ENCODE data around the gene LRRC4C.

Gene LRRC4C

DNA sequence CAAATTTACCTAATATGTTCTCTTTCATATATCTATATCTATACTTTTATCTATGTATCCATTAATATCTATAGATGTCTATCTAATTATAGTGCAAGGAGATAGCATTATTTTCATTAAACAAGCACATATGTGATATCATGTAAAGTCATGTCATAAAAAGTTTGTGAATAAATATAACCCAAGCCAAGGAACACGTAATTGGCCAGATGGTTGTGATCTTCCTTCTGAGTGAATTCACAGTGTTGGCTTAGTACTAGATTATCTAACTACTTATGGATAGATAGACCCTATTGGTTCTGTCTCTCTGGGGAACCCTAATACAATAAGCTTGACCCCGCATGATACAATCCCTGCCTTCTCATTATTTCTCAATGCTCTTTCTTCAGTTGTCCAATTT, 484.4 kb downstream of the LRRC4C start:
- Histone ChIP-seq H3K23ac (ENCODE audit: low read depth, low read length, poor library complexity) (no peak overlapping the region), H3K36me3 (replicated peaks in 1 of 2; ENCODE audit: control insufficient read depth in 2 of 2, insufficient read depth in 2 of 2, low read length in 2 of 2) (no peaks in the 10 kb centered on the region), H3K27me3 (ENCODE audit: control insufficient read depth in 3 of 3, insufficient read depth in 3 of 3, low read depth in 1 of 3, low read length in 3 of 3) (no peaks in the 10 kb centered on the region), H3K9ac (ENCODE audit: low read depth, low read length, poor library complexity) (no peak overlapping the region), H2AFZ (ENCODE audit: low read length) (no peak overlapping the region), H3K4ac (ENCODE audit: low read length) (no peak overlapping the region), H3K14ac (ENCODE audit: low read length) (no peak overlapping the region), H3K18ac (ENCODE audit: low read length) (no peak overlapping the region), H3K9me3 (replicated peaks in 1 of 2; ENCODE audit: control insufficient read depth in 2 of 2, insufficient read depth in 1 of 2, low read depth in 1 of 2, low read length in 2 of 2) (peaks cover 3 to 8% of the 10 kb centered on the region in 2 donors), H3K4me3 (ENCODE audit: low read length in 2 of 2) (no peak overlapping the region), H2BK120ac (ENCODE audit: low read depth, low read length) (no peak overlapping the region), H3K4me1 (ENCODE audit: control insufficient read depth in 2 of 2, insufficient read depth in 1 of 2, low read depth in 1 of 2, low read length in 2 of 2) (no peaks in the 10 kb centered on the region), H3K27ac (replicated peaks; ENCODE audit: low read length) (no peak overlapping the region), H4K8ac (ENCODE audit: low read depth, low read length) (no peak overlapping the region), H2AK5ac (ENCODE audit: low read depth, low read length) (no peak overlapping the region), H2BK5ac (ENCODE audit: low read length) (no peak overlapping the region), H2BK15ac (ENCODE audit: low read length) (no peak overlapping the region), H4K91ac (ENCODE audit: low read depth, low read length, poor library complexity) (no peak overlapping the region), H3K4me2 (ENCODE audit: insufficient read depth, low read length, poor library complexity, severe bottlenecking) (no peak overlapping the region), H3K79me1 (ENCODE audit: low read depth, low read length) (no peaks in the 10 kb centered on the region), H2BK12ac (ENCODE audit: low read length) (no peak overlapping the region)
- DNase-seq (ENCODE audit: low spot score), result no peak
- no CpG with 5 or more reads among the region's 2 CpGs for WGBS, 2 donors (ENCODE audit: extremely low coverage in 2 of 2, insufficient read length in 2 of 2, insufficient replicate concordance in 1 of 2)

DNA sequence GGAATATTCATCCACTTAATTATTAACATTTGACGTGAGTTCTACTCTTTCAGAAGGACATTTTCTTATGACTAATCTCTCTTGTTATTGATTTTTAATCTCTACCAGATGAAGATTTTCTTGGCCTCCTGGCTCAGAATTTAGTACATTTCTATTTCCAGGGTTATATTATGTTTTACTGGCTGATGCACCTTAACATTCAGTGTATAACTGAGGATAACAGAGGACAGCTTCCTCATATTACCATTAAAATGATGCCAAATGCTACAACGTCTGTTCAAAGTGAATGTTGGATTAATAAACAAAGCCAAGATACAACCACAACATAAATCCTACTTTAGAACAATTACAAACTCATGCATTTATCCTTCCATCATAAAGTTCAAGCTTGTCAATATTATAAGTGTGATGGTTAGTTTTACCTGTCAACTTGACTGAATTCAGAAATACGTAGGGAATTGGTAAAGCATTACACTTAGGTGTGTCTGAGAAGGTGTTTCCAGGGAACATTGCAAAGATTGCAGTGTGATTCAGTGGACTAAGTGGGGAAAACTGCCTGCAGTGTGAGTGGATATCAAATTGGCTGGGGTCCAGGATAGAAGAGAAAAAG, 485.2 kb downstream of the LRRC4C start:
- no peak for DNase-seq (ENCODE audit: low spot score)
- no peak overlapping the region for H3K23ac ChIP-seq (ENCODE audit: low read depth, low read length, poor library complexity)
- no peak overlapping the region for H3K18ac ChIP-seq (ENCODE audit: low read length)
- H4K91ac ChIP-seq (ENCODE audit: low read depth, low read length, poor library complexity), result no peak overlapping the region
- H3K4me1 ChIP-seq (ENCODE audit: control insufficient read depth in 2 of 2, insufficient read depth in 1 of 2, low read depth in 1 of 2, low read length in 2 of 2), result no peaks in the 10 kb centered on the region
- no peaks in the 10 kb centered on the region for H3K27me3 ChIP-seq (ENCODE audit: control insufficient read depth in 3 of 3, insufficient read depth in 3 of 3, low read depth in 1 of 3, low read length in 3 of 3)
- H3K4me2 ChIP-seq (ENCODE audit: insufficient read depth, low read length, poor library complexity, severe bottlenecking), result no peak overlapping the region
- H3K9me3 ChIP-seq (replicated peaks in 1 of 2; ENCODE audit: control insufficient read depth in 2 of 2, insufficient read depth in 1 of 2, low read depth in 1 of 2, low read length in 2 of 2), result peaks cover 3 to 8% of the 10 kb centered on the region in 2 donors
- H2BK5ac ChIP-seq (ENCODE audit: low read length), result no peak overlapping the region
- no peak overlapping the region for H2AK5ac ChIP-seq (ENCODE audit: low read depth, low read length)
- no peak overlapping the region for H2BK12ac ChIP-seq (ENCODE audit: low read length)
- no peak overlapping the region for H3K27ac ChIP-seq (replicated peaks; ENCODE audit: low read length)
- WGBS, 2 donors (ENCODE audit: extremely low coverage in 2 of 2, insufficient read length in 2 of 2, insufficient replicate concordance in 1 of 2), result no CpG with 5 or more reads among the region's 3 CpGs
- no peaks in the 10 kb centered on the region for H3K79me1 ChIP-seq (ENCODE audit: low read depth, low read length)
- no peaks in the 10 kb centered on the region for H3K36me3 ChIP-seq (replicated peaks in 1 of 2; ENCODE audit: control insufficient read depth in 2 of 2, insufficient read depth in 2 of 2, low read length in 2 of 2)
- H3K4me3 ChIP-seq (ENCODE audit: low read length in 2 of 2), result no peak overlapping the region
- no peak overlapping the region for H4K8ac ChIP-seq (ENCODE audit: low read depth, low read length)
- no peak overlapping the region for H2AFZ ChIP-seq (ENCODE audit: low read length)
- H3K4ac ChIP-seq (ENCODE audit: low read length), result no peak overlapping the region
- H3K14ac ChIP-seq (ENCODE audit: low read length), result no peak overlapping the region
- H3K9ac ChIP-seq (ENCODE audit: low read depth, low read length, poor library complexity), result no peak overlapping the region
- no peak overlapping the region for H2BK120ac ChIP-seq (ENCODE audit: low read depth, low read length)
- no peak overlapping the region for H2BK15ac ChIP-seq (ENCODE audit: low read length)

DNA sequence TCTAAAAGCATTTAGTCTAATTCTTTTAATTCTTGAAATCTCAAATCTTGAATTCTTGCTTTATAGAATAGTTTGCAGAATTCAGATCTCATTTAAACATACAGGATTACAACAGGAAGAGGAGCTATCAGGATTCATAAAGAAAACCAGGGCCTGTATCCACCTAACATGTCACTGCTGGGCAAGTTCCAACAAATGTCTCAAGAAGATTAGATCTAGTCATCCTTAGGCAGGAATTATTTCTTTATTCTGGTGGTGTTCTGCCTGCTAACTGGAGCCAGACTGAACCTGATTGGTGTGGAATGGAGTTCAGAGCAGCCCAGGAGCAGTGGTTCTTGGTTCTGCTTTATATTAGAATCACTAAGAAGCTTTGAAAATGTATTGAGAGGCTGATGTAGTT, 500.7 kb downstream of the LRRC4C start:
- no peaks in the 10 kb centered on the region for H3K9me3 ChIP-seq (replicated peaks in 1 of 2; ENCODE audit: control insufficient read depth in 2 of 2, insufficient read depth in 1 of 2, low read depth in 1 of 2, low read length in 2 of 2)
- no peak overlapping the region for H3K23ac ChIP-seq (ENCODE audit: low read depth, low read length, poor library complexity)
- H4K91ac ChIP-seq (ENCODE audit: low read depth, low read length, poor library complexity), result no peak overlapping the region
- DNase-seq (ENCODE audit: low spot score), result no peak
- H3K27me3 ChIP-seq (ENCODE audit: control insufficient read depth in 3 of 3, insufficient read depth in 3 of 3, low read depth in 1 of 3, low read length in 3 of 3), result no peaks in the 10 kb centered on the region
- no peaks in the 10 kb centered on the region for H3K79me1 ChIP-seq (ENCODE audit: low read depth, low read length)
- no peak overlapping the region for H2AK5ac ChIP-seq (ENCODE audit: low read depth, low read length)
- H2BK5ac ChIP-seq (ENCODE audit: low read length), result no peak overlapping the region
- H3K9ac ChIP-seq (ENCODE audit: low read depth, low read length, poor library complexity), result no peak overlapping the region
- no peaks in the 10 kb centered on the region for H3K4me1 ChIP-seq (ENCODE audit: control insufficient read depth in 2 of 2, insufficient read depth in 1 of 2, low read depth in 1 of 2, low read length in 2 of 2)
- no peak overlapping the region for H2AFZ ChIP-seq (ENCODE audit: low read length)
- no peak overlapping the region for H2BK12ac ChIP-seq (ENCODE audit: low read length)
- H3K4ac ChIP-seq (ENCODE audit: low read length), result no peak overlapping the region
- no peaks in the 10 kb centered on the region for H3K36me3 ChIP-seq (replicated peaks in 1 of 2; ENCODE audit: control insufficient read depth in 2 of 2, insufficient read depth in 2 of 2, low read length in 2 of 2)
- no peak overlapping the region for H3K14ac ChIP-seq (ENCODE audit: low read length)
- H3K4me3 ChIP-seq (ENCODE audit: low read length in 2 of 2), result no peak overlapping the region
- no peak overlapping the region for H3K18ac ChIP-seq (ENCODE audit: low read length)
- H4K8ac ChIP-seq (ENCODE audit: low read depth, low read length), result no peak overlapping the region
- no peak overlapping the region for H3K27ac ChIP-seq (replicated peaks; ENCODE audit: low read length)
- no peak overlapping the region for H2BK120ac ChIP-seq (ENCODE audit: low read depth, low read length)
- H2BK15ac ChIP-seq (ENCODE audit: low read length), result no peak overlapping the region
- H3K4me2 ChIP-seq (ENCODE audit: insufficient read depth, low read length, poor library complexity, severe bottlenecking), result no peak overlapping the region

DNA sequence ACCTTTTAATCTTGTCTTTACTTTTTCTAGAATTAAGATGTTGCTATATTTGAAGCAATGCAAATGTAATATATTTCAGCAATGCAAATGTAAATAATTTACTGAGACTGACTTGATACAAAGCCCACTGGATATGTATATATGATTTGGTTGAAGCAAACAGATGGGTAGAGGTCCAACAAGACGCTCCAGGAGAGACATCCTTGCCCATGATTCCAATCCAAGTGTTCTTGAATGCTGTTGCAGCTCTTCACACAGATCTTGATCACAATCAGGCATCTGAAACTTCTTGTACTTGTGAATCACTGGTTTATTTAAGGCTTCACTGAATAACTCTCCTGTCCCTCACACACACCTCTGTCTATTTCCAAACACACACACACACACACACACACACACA, 507.0 kb downstream of the LRRC4C start:
- Histone ChIP-seq H3K36me3 (replicated peaks in 1 of 2; ENCODE audit: control insufficient read depth in 2 of 2, insufficient read depth in 2 of 2, low read length in 2 of 2) (no peaks in the 10 kb centered on the region), H3K27me3 (ENCODE audit: control insufficient read depth in 3 of 3, insufficient read depth in 3 of 3, low read depth in 1 of 3, low read length in 3 of 3) (no peaks in the 10 kb centered on the region), H3K4me2 (ENCODE audit: insufficient read depth, low read length, poor library complexity, severe bottlenecking) (no peak overlapping the region), H2BK120ac (ENCODE audit: low read depth, low read length) (no peak overlapping the region), H2AFZ (ENCODE audit: low read length) (no peak overlapping the region), H3K9ac (ENCODE audit: low read depth, low read length, poor library complexity) (no peak overlapping the region), H3K23ac (ENCODE audit: low read depth, low read length, poor library complexity) (no peak overlapping the region), H3K9me3 (replicated peaks in 1 of 2; ENCODE audit: control insufficient read depth in 2 of 2, insufficient read depth in 1 of 2, low read depth in 1 of 2, low read length in 2 of 2) (peaks cover 0 to 3% of the 10 kb centered on the region in 2 donors), H3K18ac (ENCODE audit: low read length) (no peak overlapping the region), H3K27ac (replicated peaks; ENCODE audit: low read length) (no peak overlapping the region), H3K14ac (ENCODE audit: low read length) (no peak overlapping the region), H3K79me1 (ENCODE audit: low read depth, low read length) (no peaks in the 10 kb centered on the region), H3K4ac (ENCODE audit: low read length) (no peak overlapping the region), H3K4me3 (ENCODE audit: low read length in 2 of 2) (no peak overlapping the region), H2BK15ac (ENCODE audit: low read length) (no peak overlapping the region), H2BK5ac (ENCODE audit: low read length) (no peak overlapping the region), H2AK5ac (ENCODE audit: low read depth, low read length) (no peak overlapping the region), H3K4me1 (ENCODE audit: control insufficient read depth in 2 of 2, insufficient read depth in 1 of 2, low read depth in 1 of 2, low read length in 2 of 2) (no peaks in the 10 kb centered on the region), H4K8ac (ENCODE audit: low read depth, low read length) (no peak overlapping the region), H4K91ac (ENCODE audit: low read depth, low read length, poor library complexity) (no peak overlapping the region), H2BK12ac (ENCODE audit: low read length) (no peak overlapping the region)
- no peak for DNase-seq (ENCODE audit: low spot score)
- no CpG with 5 or more reads among the region's 1 CpG for WGBS, 2 donors (ENCODE audit: extremely low coverage in 2 of 2, insufficient read length in 2 of 2, insufficient replicate concordance in 1 of 2)
